CD4-positive, alpha-beta T cell (primary cell): ENCODE results near the gene HLA-DOA. TPM values are rescaled to one million over a fixed set of nuclear protein-coding genes. Genes with fewer than 3 reads are reported as not detected.

Source experiments
- ATAC-seq: fragments of 200-7000 bp; cut with Tn5 transposase; one replicate; pipeline ENCODE4 v1.10.0; 2022; ENCODE audit warnings: mild to moderate bottlenecking; ENCODE audit not compliant: poor library complexity
- CTCF ChIA-PET: fragments of 350-600 bp; sonication (Branson Sonifier 250); formaldehyde crosslinking; loops from one replicate; lab custom pipeline; 2021; ENCODE audit warnings: antibody characterized with exemption, inconsistent platforms; lab: Charles Lee
- POLR2A ChIA-PET: fragments of 350-600 bp; sonication (Branson Sonifier 250); formaldehyde crosslinking; loops from one replicate; lab custom pipeline; 2021; ENCODE audit warnings: antibody characterized with exemption, inconsistent platforms; lab: Charles Lee
- DNase-seq, 14 experiments: peaks; one replicate each; pipeline ENCODE4 v3.0.0-alpha.2; 2013 to 2020; ENCODE audit warnings: mixed read lengths in 2 of 14
- H3K27ac ChIP-seq, 2 donors: one replicate each; pipeline versions ENCODE4 v1.5.1 to v1.7.0; 2013; ENCODE audit warnings: low read length in 2 of 2, low read depth in 1 of 2, mild to moderate bottlenecking in 1 of 2
- H3K27me3 ChIP-seq, 2 experiments: 1 replicate in 1 of 2; 2 replicates in 1 of 2; pipeline versions ENCODE4 v1.6.1 to v1.7.0; 2013; ENCODE audit warnings: low read length in 2 of 2, control low read depth in 1 of 2, mild to moderate bottlenecking in 1 of 2, moderate library complexity in 1 of 2; ENCODE audit not compliant: insufficient read depth in 2 of 2, control insufficient read depth in 1 of 2
- H3K36me3 ChIP-seq: one replicate; pipeline ENCODE4 v1.6.1; 2013; ENCODE audit warnings: low read length, control low read depth; ENCODE audit not compliant: insufficient read depth
- H3K4me1 ChIP-seq: one replicate; pipeline ENCODE4 v1.6.1; 2013; ENCODE audit warnings: low read length, control low read depth; ENCODE audit not compliant: insufficient read depth
- H3K4me3 ChIP-seq: one replicate; pipeline ENCODE4 v1.5.1; 2013; ENCODE audit warnings: mild to moderate bottlenecking, low read length, moderate library complexity
- H3K9me3 ChIP-seq, 2 experiments: 1 replicate in 1 of 2; 2 replicates in 1 of 2; pipeline versions ENCODE4 v1.6.1 to v1.7.0; 2013; ENCODE audit warnings: low read length in 2 of 2, mild to moderate bottlenecking in 2 of 2, control low read depth in 1 of 2, moderate library complexity in 1 of 2; ENCODE audit not compliant: control insufficient read depth in 1 of 2, insufficient read depth in 1 of 2
- H3K27ac Mint-ChIP-seq: one replicate; pipeline ENCODE4 v1.8.0; 2020; ENCODE audit warnings: mixed read lengths
- H3K27me3 Mint-ChIP-seq: one replicate; pipeline ENCODE4 v1.8.0; 2021; ENCODE audit warnings: mixed read lengths
- H3K36me3 Mint-ChIP-seq: one replicate; pipeline ENCODE4 v1.8.0; 2021; ENCODE audit warnings: low read depth, mixed read lengths
- H3K4me1 Mint-ChIP-seq: one replicate; pipeline ENCODE4 v1.8.0; 2021; ENCODE audit warnings: low read depth, mixed read lengths
- H3K4me3 Mint-ChIP-seq: one replicate; pipeline ENCODE4 v1.8.0; 2020; ENCODE audit warnings: mild to moderate bottlenecking, mixed read lengths
- H3K9me3 Mint-ChIP-seq: one replicate; pipeline ENCODE4 v1.8.0; 2020; ENCODE audit warnings: mixed read lengths
- CTCF ChIP-seq: fragments of 200-600 bp; IDR thresholded peaks from one replicate; pipeline ENCODE4 v1.8.0; 2022; ENCODE audit warnings: antibody characterized with exemption, mild to moderate bottlenecking
- intact Hi-C, 2 experiments: fragments of 100-400 bp; cut with DNase I in 1 of 2; cut with micrococcal nuclease in 1 of 2; formaldehyde crosslinking; loops; one replicate each; pipeline versions ENCODE4 v1.15.1 to v1.9.0; 2023 to 2025; cut with DNase I, micrococcal nuclease
- total RNA-seq, 174 experiments: library from RNA in 2 of 174; stranded (reverse) in 2 of 174; gene quantifications; one replicate each; pipeline ENCODE4 v1.2.3 and lab custom pipeline; 2021 to 2026

The HLA-DOA gene
- total RNA-seq, 2 experiments from 2014 or later = 5.9 to 6.1 TPM

GRCh38 chr6:33010356-33010755 is 965 bp upstream of the HLA-DOA start:
- H3K27ac Mint-ChIP-seq = no peak overlapping the region
- peaks cover 5% of the 10 kb centered on the region for H3K27me3 Mint-ChIP-seq
- intact Hi-C loops = no loop called here
- Histone ChIP-seq H3K27ac (no peak overlapping the region), H3K27me3 (peaks cover 7 to 17% of the 10 kb centered on the region in 2 experiments), H3K9me3 (no peaks in the 10 kb centered on the region), H3K36me3 (no peaks in the 10 kb centered on the region), H3K4me1 (peaks cover 15% of the 10 kb centered on the region), H3K4me3 (no peak overlapping the region)
- peaks cover 29% of the 10 kb centered on the region for H3K4me1 Mint-ChIP-seq
- TF ChIP-seq CTCF = no peak
- H3K36me3 Mint-ChIP-seq = no peaks in the 10 kb centered on the region
- H3K4me3 Mint-ChIP-seq = no peak overlapping the region
- DNase-seq (no peak), ATAC-seq (no peak)
- ChIA-PET CTCF (no interaction called here), POLR2A (interaction anchor here (0.8 to 1.4 kb wide), 3 partner anchors 38 to 238 kb away, joined by 4 read pairs; partner anchors contain the start of gene PSMB8)
- no peaks in the 10 kb centered on the region for H3K9me3 Mint-ChIP-seq

GRCh38 chr6:33007831-33008400 is 1.5 kb downstream of the HLA-DOA start:
- no peak overlapping the region for H3K4me3 ChIP-seq
- ChIA-PET CTCF (no interaction called here), POLR2A (no interaction called here)
- H3K27me3 ChIP-seq = peaks cover 2 to 7% of the 10 kb centered on the region in 2 experiments
- Mint-ChIP-seq H3K4me1 (peaks cover 23% of the 10 kb centered on the region), H3K27me3 (peaks cover 4% of the 10 kb centered on the region), H3K9me3 (no peaks in the 10 kb centered on the region), H3K4me3 (peak overlapping the region; percentile 56), H3K36me3 (no peaks in the 10 kb centered on the region), H3K27ac (no peak overlapping the region)
- peaks cover 12% of the 10 kb centered on the region for H3K4me1 ChIP-seq
- ATAC-seq (no peak), DNase-seq (no peak)
- no peak overlapping the region for H3K27ac ChIP-seq
- no peaks in the 10 kb centered on the region for H3K9me3 ChIP-seq
- intact Hi-C loops = no loop called here
- TF ChIP-seq CTCF = no peak
- no peaks in the 10 kb centered on the region for H3K36me3 ChIP-seq

GRCh38 chr6:33004940-33005339 is 4.5 kb downstream of the HLA-DOA start:
- H3K27ac Mint-ChIP-seq = no peak overlapping the region
- POLR2A ChIA-PET = no interaction called here
- no peaks in the 10 kb centered on the region for H3K9me3 ChIP-seq
- H3K36me3 ChIP-seq = no peaks in the 10 kb centered on the region
- intact Hi-C loops = no loop called here
- H3K36me3 Mint-ChIP-seq = no peaks in the 10 kb centered on the region
- H3K27me3 ChIP-seq = peaks cover 6 to 13% of the 10 kb centered on the region in 2 experiments
- no peak overlapping the region for H3K4me3 ChIP-seq
- no peak for TF ChIP-seq CTCF
- ATAC-seq (no peak), DNase-seq (no peak)
- H3K4me1 ChIP-seq = peaks cover 14% of the 10 kb centered on the region
- no peak overlapping the region for H3K27ac ChIP-seq
- H3K4me3 Mint-ChIP-seq = no peak overlapping the region
- H3K9me3 Mint-ChIP-seq = no peaks in the 10 kb centered on the region
- peaks cover 24% of the 10 kb centered on the region for H3K4me1 Mint-ChIP-seq
- H3K27me3 Mint-ChIP-seq = peaks cover 14% of the 10 kb centered on the region
- CTCF ChIA-PET = no interaction called here
